Loucy (cell line): ENCODE results near the gene WDHD1.

Source experiments
- EZH2phosphoT487 ChIP-seq: fragments of 200-600 bp; IDR thresholded peaks from 2 replicates; pipeline ENCODE4 v1.6.1; 2018; ENCODE audit warnings: antibody characterized with exemption, mild to moderate bottlenecking, moderate library complexity, borderline replicate concordance
- TF ChIP-seq, protein P1 (sequence below): fragments of 200-600 bp; sonication (generic); conservative IDR thresholded peaks from 2 replicates; pipeline ENCODE4 v1.5.1; 2014; ENCODE audit warnings: mild to moderate bottlenecking, antibody characterized with exemption, low read length

GRCh38 chr14:54976316-54976715 lies 50.6 kb downstream of the WDHD1 start:
- TF ChIP-seq, protein P1, sequence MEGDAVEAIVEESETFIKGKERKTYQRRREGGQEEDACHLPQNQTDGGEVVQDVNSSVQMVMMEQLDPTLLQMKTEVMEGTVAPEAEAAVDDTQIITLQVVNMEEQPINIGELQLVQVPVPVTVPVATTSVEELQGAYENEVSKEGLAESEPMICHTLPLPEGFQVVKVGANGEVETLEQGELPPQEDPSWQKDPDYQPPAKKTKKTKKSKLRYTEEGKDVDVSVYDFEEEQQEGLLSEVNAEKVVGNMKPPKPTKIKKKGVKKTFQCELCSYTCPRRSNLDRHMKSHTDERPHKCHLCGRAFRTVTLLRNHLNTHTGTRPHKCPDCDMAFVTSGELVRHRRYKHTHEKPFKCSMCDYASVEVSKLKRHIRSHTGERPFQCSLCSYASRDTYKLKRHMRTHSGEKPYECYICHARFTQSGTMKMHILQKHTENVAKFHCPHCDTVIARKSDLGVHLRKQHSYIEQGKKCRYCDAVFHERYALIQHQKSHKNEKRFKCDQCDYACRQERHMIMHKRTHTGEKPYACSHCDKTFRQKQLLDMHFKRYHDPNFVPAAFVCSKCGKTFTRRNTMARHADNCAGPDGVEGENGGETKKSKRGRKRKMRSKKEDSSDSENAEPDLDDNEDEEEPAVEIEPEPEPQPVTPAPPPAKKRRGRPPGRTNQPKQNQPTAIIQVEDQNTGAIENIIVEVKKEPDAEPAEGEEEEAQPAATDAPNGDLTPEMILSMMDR, result no peak
- TF ChIP-seq EZH2phosphoT487, result no peak
